GM19193 (cell line): ENCODE measurements around the gene TMEM132A.

ENCODE experiments used
- POLR2A ChIP-seq: IDR thresholded peaks from 4 replicates; pipeline ENCODE4 v1.6.1; 2011; ENCODE audit not compliant: insufficient read depth, insufficient read length; ENCODE audit errors: extremely low read depth

Gene TMEM132A

GRCh38 chr11:60924906-60925853, 920 bp downstream of the TMEM132A start:
- no peak for TF ChIP-seq POLR2A

GRCh38 chr11:60925868-60926267, 1.6 kb downstream of the TMEM132A start:
- TF ChIP-seq POLR2A, result no peak

GRCh38 chr11:60926500-60926899, 2.2 kb downstream of the TMEM132A start:
- TF ChIP-seq POLR2A, result no peak

- no peak for TF ChIP-seq POLR2A
These were observed 2.9 kb downstream of the TMEM132A start for GRCh38 chr11:60927061-60927592.

- TF ChIP-seq POLR2A, result no peak
These were observed 3.3 kb downstream of the TMEM132A start for GRCh38 chr11:60927600-60927999.

- no peak for TF ChIP-seq POLR2A
These were observed 4.3 kb downstream of the TMEM132A start for GRCh38 chr11:60928563-60929001.

GRCh38 chr11:60929764-60930163, 5.5 kb downstream of the TMEM132A start:
- no peak for TF ChIP-seq POLR2A

GRCh38 chr11:60930394-60930793, 6.1 kb downstream of the TMEM132A start:
- TF ChIP-seq POLR2A, result no peak

GRCh38 chr11:60931917-60932316, 7.7 kb downstream of the TMEM132A start:
- no peak for TF ChIP-seq POLR2A

GRCh38 chr11:60932605-60933356, 8.5 kb downstream of the TMEM132A start:
- no peak for TF ChIP-seq POLR2A

GRCh38 chr11:60933416-60934123, 9.3 kb downstream of the TMEM132A start:
- no peak for TF ChIP-seq POLR2A

- TF ChIP-seq POLR2A, result no peak
These were observed 10.0 kb downstream of the TMEM132A start for GRCh38 chr11:60934124-60934789.

GRCh38 chr11:60934790-60935605, 10.7 kb downstream of the TMEM132A start:
- TF ChIP-seq POLR2A, result no peak
